Neural cell (in vitro differentiated cells): ENCODE results near the gene KIAA1191. TPM values are rescaled to one million over a fixed set of nuclear protein-coding genes. Genes with fewer than 3 reads are reported as not detected.

Source experiments
- H2AFZ ChIP-seq: fragments of 200-600, 300-800 bp; sonication (generic), shearing (Covaris generic); 2 replicates; pipeline ENCODE4 v1.6.0; 2014; ENCODE audit warnings: low read depth, mild to moderate bottlenecking, antibody characterized with exemption, low read length, moderate library complexity
- H3F3A ChIP-seq: fragments of 200-600 bp; shearing (Covaris generic); 2 replicates; pipeline ENCODE4 v1.6.1; 2016; ENCODE audit warnings: mild to moderate bottlenecking, moderate library complexity, mixed read lengths, antibody characterized with exemption, low read length; ENCODE audit not compliant: insufficient read depth, poor library complexity, severe bottlenecking
- H3K27ac ChIP-seq: fragments of 200-600, 300-800 bp; sonication (generic), shearing (Covaris generic); 2 replicates; pipeline ENCODE4 v1.5.1; 2014; ENCODE audit warnings: mild to moderate bottlenecking, low read length, moderate library complexity
- H3K27me3 ChIP-seq: fragments of 300-800, 200-600 bp; sonication (generic), shearing (Covaris generic); 2 replicates; pipeline ENCODE4 v1.6.0; 2014; ENCODE audit warnings: mild to moderate bottlenecking, low read depth, low read length, moderate library complexity; ENCODE audit not compliant: insufficient read depth
- H3K36me3 ChIP-seq: fragments of 300-800, 200-600 bp; sonication (generic), shearing (Covaris generic); 2 replicates; pipeline ENCODE4 v1.5.1; 2014; ENCODE audit warnings: mild to moderate bottlenecking, antibody characterized with exemption, low read length, moderate library complexity; ENCODE audit not compliant: insufficient read depth
- H3K4me2 ChIP-seq: fragments of 300-800, 200-600 bp; sonication (generic), shearing (Covaris generic); 2 replicates; pipeline ENCODE4 v1.6.0; 2014; ENCODE audit warnings: mild to moderate bottlenecking, low read length
- H3K4me3 ChIP-seq: fragments of 300-800, 200-600 bp; sonication (generic), shearing (Covaris generic); 2 replicates; pipeline ENCODE4 v1.5.1; 2014; ENCODE audit warnings: mild to moderate bottlenecking, low read length, moderate library complexity
- H3K79me2 ChIP-seq: fragments of 200-600 bp; shearing (Covaris generic); replicated peaks from 2 replicates; pipeline ENCODE4 v1.6.0; 2014; ENCODE audit warnings: mild to moderate bottlenecking, low read length, moderate library complexity; ENCODE audit not compliant: insufficient read depth
- H3K9ac ChIP-seq: fragments of 300-800, 200-600 bp; sonication (generic), shearing (Covaris generic); 2 replicates; pipeline ENCODE4 v1.6.1; 2016; ENCODE audit warnings: mild to moderate bottlenecking, low read length, mixed read lengths
- H3K9me2 ChIP-seq: fragments of 200-600 bp; shearing (Covaris generic); 2 replicates; pipeline ENCODE4 v1.6.1; 2016; ENCODE audit warnings: mild to moderate bottlenecking, low read length, mixed read lengths; ENCODE audit not compliant: insufficient read depth
- H3K9me3 ChIP-seq: fragments of 200-600, 300-800 bp; sonication (generic), shearing (Covaris generic); 2 replicates; pipeline ENCODE4 v1.6.1; 2016; ENCODE audit warnings: mild to moderate bottlenecking, mixed run types, low read length, moderate library complexity, mixed read lengths
- H4K20me1 ChIP-seq: fragments of 200-600 bp; shearing (Covaris generic); 2 replicates; pipeline ENCODE4 v1.6.1; 2016; ENCODE audit warnings: mild to moderate bottlenecking, mixed run types; ENCODE audit not compliant: insufficient read depth
- EP300 ChIP-seq: fragments of 450-650 bp; conservative IDR thresholded peaks from 2 replicates; pipeline ENCODE4 v1.6.1; 2014; ENCODE audit warnings: antibody characterized with exemption, mild to moderate bottlenecking, moderate library complexity; ENCODE audit not compliant: poor library complexity, severe bottlenecking
- EZH2 ChIP-seq: fragments of 200-600, 300-800 bp; shearing (Covaris generic), sonication (generic); IDR thresholded peaks from 2 replicates; pipeline ENCODE4 v1.6.1; 2014; ENCODE audit warnings: antibody characterized with exemption, low read length, borderline replicate concordance, mild to moderate bottlenecking; ENCODE audit not compliant: insufficient read depth, poor library complexity, severe bottlenecking
- MXI1 ChIP-seq: fragments of 450-650 bp; conservative IDR thresholded peaks from 2 replicates; pipeline ENCODE4 v1.6.1; 2014; ENCODE audit warnings: antibody characterized with exemption, mild to moderate bottlenecking; ENCODE audit not compliant: poor library complexity, severe bottlenecking
- POLR2AphosphoS5 ChIP-seq: IDR thresholded peaks from 2 replicates; pipeline ENCODE4 v1.6.1; 2012
- RAD21 ChIP-seq: fragments of 450-650 bp; conservative IDR thresholded peaks from 2 replicates; pipeline ENCODE4 v1.6.1; 2014; ENCODE audit warnings: antibody characterized with exemption, mild to moderate bottlenecking, moderate library complexity
- REST ChIP-seq: IDR thresholded peaks from 2 replicates; pipeline ENCODE4 v1.6.1; 2012; ENCODE audit warnings: borderline replicate concordance
- SMC3 ChIP-seq: fragments of 450-650 bp; conservative IDR thresholded peaks from 2 replicates; pipeline ENCODE4 v1.6.1; 2014; ENCODE audit warnings: antibody characterized with exemption, mild to moderate bottlenecking, moderate library complexity; ENCODE audit not compliant: poor library complexity
- TAF1 ChIP-seq: IDR thresholded peaks from 2 replicates; pipeline ENCODE4 v1.6.1; 2012; ENCODE audit warnings: low read depth
- polyA plus RNA-seq: library from polyadenylated mRNA; depleted of rRNA; stranded (reverse); fragments of >200 nt; gene quantifications from 2 replicates; pipeline ENCODE4 v1.2.3, GENCODE V29; 2014
- TF ChIP-seq, protein P1 (sequence below): fragments of 450-650 bp; IDR thresholded peaks from 2 replicates; pipeline ENCODE4 v1.5.1; 2014; ENCODE audit warnings: antibody characterized with exemption, mild to moderate bottlenecking, moderate library complexity; ENCODE audit not compliant: poor library complexity, severe bottlenecking

Gene KIAA1191
- polyA plus RNA-seq, 1 donor from 2014 or later, result 137 TPM

GRCh38 chr5:176382721-176383120, 21.2 kb upstream of the KIAA1191 start:
- Histone ChIP-seq H3K4me2 (no peak overlapping the region), H3K27ac (no peak overlapping the region), H3K9me3 (no peaks in the 10 kb centered on the region), H3K79me2 (peaks cover 8% of the 10 kb centered on the region), H3K27me3 (no peaks in the 10 kb centered on the region), H3K9me2 (no peaks in the 10 kb centered on the region), H3K4me3 (no peak overlapping the region), H4K20me1 (no peaks in the 10 kb centered on the region), H3K36me3 (no peaks in the 10 kb centered on the region), H2AFZ (no peak overlapping the region), H3K9ac (no peak overlapping the region), H3F3A (no peaks in the 10 kb centered on the region)
- no peak for TF ChIP-seq EZH2
- no peak for TF ChIP-seq TAF1
- TF ChIP-seq, protein P1, sequence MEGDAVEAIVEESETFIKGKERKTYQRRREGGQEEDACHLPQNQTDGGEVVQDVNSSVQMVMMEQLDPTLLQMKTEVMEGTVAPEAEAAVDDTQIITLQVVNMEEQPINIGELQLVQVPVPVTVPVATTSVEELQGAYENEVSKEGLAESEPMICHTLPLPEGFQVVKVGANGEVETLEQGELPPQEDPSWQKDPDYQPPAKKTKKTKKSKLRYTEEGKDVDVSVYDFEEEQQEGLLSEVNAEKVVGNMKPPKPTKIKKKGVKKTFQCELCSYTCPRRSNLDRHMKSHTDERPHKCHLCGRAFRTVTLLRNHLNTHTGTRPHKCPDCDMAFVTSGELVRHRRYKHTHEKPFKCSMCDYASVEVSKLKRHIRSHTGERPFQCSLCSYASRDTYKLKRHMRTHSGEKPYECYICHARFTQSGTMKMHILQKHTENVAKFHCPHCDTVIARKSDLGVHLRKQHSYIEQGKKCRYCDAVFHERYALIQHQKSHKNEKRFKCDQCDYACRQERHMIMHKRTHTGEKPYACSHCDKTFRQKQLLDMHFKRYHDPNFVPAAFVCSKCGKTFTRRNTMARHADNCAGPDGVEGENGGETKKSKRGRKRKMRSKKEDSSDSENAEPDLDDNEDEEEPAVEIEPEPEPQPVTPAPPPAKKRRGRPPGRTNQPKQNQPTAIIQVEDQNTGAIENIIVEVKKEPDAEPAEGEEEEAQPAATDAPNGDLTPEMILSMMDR, result no peak
- no peak for TF ChIP-seq SMC3
- TF ChIP-seq REST, result no peak
- no peak for TF ChIP-seq MXI1

DNA sequence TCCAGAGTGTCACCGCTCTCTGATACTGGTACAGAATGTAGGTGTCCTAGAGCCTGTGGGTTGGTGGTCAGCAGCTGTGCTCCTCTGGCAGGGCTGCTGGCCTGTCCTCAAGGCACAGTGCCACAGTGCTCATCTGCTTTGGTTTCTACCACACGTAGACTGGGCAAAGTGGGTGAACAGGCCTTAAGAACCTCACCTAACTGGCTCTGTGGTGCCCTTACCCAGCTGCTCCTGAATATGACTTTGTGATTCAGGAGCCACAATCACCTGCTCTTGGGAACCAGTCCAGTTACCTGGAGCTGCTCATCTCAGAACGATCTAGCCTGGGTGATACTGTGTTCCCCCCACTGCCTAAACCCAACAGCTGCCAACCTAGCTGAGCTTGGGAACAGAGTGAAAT, 20.4 kb upstream of the KIAA1191 start:
- no peak overlapping the region for H3K9ac ChIP-seq
- peaks cover under 1% of the 10 kb centered on the region for H3K79me2 ChIP-seq
- no peaks in the 10 kb centered on the region for H4K20me1 ChIP-seq
- H3K9me2 ChIP-seq, result no peaks in the 10 kb centered on the region
- TF ChIP-seq SMC3 (no peak), TAF1 (no peak), REST (no peak), MXI1 (no peak), POLR2AphosphoS5 (no peak), EP300 (no peak), RAD21 (no peak), EZH2 (no peak)
- TF ChIP-seq, protein P1, result no peak
- H3K27ac ChIP-seq, result no peak overlapping the region
- no peaks in the 10 kb centered on the region for H3F3A ChIP-seq
- no peak overlapping the region for H3K4me3 ChIP-seq
- H3K4me2 ChIP-seq, result no peak overlapping the region
- H3K9me3 ChIP-seq, result no peaks in the 10 kb centered on the region
- H3K27me3 ChIP-seq, result no peaks in the 10 kb centered on the region
- H3K36me3 ChIP-seq, result no peaks in the 10 kb centered on the region
- H2AFZ ChIP-seq, result no peak overlapping the region
